GM19239 (cell line): ENCODE data around the gene C4BPA.
A peak's percentile ranks its signal among the peaks of the same experiment; 100 is the strongest.

Experiments used
- DNase-seq: peaks from one replicate; pipeline ENCODE4 v3.0.0; 2011; ENCODE audit warnings: low spot score; ENCODE audit not compliant: insufficient read length
- FAIRE-seq: peaks from 2 replicates; lab custom pipeline; 2011; peaks lifted over from hg19 to GRCh38; lab: Jason Lieb, UNC

C4BPA gene

GRCh38 chr1:207076181-207076955 is 27.7 kb upstream of the C4BPA start:
- DNase-seq: no peak
- FAIRE-seq: no peak

- DNase-seq (no peak), FAIRE-seq (no peak)
Measured at GRCh38 chr1:207077012-207077411, 27.0 kb upstream of the C4BPA start.

GRCh38 chr1:207077470-207078377 is 26.3 kb upstream of the C4BPA start:
- peak; percentile 46 for DNase-seq
- peak; percentile 91 for FAIRE-seq

GRCh38 chr1:207078578-207079132 is 25.4 kb upstream of the C4BPA start:
- FAIRE-seq: no peak
- no peak for DNase-seq

DNA sequence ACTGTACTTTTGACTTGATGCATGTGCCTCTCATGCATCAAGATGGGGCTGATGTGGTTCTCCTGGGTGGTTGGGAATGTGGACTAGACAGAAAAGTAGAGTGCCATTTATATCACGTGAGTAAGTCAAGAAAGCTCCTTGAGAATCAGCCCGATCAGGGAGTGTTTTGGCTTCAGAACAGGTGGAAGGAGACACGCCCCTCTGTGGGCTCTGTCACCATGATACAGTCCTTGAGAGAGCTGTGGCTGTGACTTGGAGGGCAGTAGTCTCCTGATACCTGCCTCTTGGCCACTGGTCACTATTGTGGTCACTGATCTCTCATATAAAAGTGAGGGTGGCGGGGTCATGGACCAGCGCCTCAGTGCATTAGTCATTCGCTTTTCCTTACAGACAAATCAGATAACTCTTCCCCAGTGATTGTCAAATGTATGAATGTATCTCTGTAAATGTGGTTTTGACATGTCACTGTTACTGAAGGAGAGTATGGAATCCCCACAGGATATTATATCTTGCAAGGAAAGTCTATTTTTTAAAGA is 24.3 kb upstream of the C4BPA start:
- FAIRE-seq (no peak), DNase-seq (no peak)

- no peak for DNase-seq
- no peak for FAIRE-seq
Measured at GRCh38 chr1:207081088-207081487, 22.9 kb upstream of the C4BPA start.

- DNase-seq (no peak), FAIRE-seq (no peak)
Measured at GRCh38 chr1:207081806-207082205, 22.2 kb upstream of the C4BPA start.

DNA sequence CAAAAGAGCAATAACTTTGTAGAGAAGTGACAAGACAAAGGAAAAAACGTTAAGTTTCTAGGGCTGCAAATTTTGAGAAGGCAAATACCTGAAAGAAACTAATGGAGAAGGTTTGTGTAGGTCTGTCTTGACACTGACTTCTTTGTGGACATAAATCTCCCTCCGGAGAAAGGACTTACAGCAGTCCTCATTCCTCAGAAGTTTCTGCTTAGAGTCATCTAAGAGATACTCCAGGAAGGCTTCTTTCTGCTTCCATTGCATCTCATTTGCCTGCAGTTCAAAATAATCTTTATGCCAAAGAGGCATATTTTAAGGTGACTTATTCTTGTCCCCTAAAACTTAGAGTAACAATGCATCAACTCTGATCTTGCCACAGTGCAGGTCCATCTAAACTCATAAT is 19.8 kb upstream of the C4BPA start:
- DNase-seq (no peak), FAIRE-seq (no peak)

DNA sequence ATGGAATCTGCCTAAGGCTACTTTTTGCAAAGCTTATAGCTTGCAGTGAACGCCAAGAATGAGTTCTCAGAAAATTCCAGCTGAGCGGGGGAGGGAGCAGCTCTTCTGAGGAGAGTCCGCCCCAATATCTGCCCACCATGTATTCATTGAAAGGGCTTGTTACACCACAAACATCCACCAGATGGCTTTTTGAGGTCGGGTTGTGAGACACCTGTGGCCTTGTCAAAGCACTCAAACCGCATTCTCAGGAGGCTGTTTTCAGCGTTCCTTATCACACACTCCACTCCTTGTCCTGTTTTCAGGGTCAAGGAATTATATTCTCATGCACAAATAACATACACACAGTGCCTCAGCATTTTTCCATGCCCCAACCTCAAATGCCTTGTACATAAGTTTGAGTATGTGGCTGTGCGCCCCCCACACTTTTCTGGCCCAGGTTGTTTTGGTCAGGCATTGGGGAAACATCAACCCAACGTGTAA is 19.3 kb upstream of the C4BPA start:
- peak; percentile 46 for DNase-seq
- peak; percentile 96 for FAIRE-seq

- DNase-seq (no peak), FAIRE-seq (no peak)
Measured at GRCh38 chr1:207085887-207086286, 18.1 kb upstream of the C4BPA start.

DNA sequence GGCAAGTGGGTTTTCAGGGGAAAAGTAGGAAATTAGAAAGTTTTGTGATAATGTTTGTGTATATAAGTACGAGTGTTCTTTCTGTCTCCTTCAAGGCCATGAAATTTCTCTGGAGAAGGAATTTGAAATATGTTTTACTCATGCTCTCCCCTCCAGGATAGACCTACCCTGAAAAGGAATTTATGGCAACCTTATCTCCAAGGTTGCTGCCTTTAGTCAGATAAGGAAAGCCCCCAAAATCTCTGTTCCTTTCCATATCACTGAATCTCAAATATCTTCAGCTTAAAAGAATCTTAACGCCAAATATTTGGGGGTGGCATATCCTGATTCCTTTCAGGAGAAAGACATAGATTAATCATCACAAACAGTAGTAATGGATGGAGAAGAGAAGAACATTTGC is 15.9 kb upstream of the C4BPA start:
- FAIRE-seq (no peak), DNase-seq (no peak)

DNA sequence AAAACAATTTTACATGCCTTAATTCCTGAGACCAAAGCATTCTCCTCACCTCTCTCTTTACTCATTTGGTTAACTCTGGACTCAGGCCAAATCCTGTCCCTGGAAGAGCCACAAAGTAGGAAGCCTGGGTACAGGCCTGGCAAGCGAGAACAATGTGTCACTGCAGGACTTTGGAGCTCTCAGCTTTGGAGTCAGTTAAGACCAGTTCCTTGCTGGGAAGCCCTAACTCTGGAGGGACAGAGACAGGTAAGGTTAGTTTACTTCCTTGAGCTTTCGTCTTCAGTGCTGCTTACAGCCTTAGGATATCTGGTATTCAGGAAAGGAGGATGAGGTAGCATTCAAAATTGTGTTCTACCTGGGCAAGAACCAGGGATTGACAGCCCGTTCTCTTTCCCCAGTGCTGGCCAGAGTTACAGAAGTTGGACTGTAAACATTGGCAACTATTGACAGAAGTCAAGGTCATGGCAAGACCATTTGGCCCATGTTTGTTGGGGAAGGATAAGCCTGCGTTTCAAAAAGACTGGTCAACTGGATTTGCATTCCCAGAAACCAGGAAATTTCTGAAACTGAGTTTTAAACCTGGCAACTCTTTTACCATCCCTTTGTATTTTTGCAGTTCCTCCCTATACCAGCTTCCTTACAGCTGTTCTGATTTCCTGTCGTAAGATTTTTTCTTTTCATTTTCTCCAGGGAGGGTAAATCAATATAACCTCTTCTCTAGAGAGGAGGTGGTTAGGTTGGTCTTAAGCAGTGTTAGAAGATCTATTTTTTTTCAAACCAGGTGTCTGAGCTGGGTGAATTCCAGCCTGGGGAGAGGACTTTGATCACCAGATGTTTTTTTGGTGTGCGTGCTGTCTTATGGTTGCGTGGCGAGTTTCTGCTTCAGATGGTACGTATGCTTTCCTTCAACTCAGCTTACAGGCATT is 15.1 kb upstream of the C4BPA start, which contains the start of gene C4BPB:
Gene C4BPB (plus strand): TSS at position 160 of the 926 bp plus-strand sequence. CDS start 672 bp downstream, at position 832.
- DNase-seq (no peak), FAIRE-seq (peak; percentile 66)

DNA sequence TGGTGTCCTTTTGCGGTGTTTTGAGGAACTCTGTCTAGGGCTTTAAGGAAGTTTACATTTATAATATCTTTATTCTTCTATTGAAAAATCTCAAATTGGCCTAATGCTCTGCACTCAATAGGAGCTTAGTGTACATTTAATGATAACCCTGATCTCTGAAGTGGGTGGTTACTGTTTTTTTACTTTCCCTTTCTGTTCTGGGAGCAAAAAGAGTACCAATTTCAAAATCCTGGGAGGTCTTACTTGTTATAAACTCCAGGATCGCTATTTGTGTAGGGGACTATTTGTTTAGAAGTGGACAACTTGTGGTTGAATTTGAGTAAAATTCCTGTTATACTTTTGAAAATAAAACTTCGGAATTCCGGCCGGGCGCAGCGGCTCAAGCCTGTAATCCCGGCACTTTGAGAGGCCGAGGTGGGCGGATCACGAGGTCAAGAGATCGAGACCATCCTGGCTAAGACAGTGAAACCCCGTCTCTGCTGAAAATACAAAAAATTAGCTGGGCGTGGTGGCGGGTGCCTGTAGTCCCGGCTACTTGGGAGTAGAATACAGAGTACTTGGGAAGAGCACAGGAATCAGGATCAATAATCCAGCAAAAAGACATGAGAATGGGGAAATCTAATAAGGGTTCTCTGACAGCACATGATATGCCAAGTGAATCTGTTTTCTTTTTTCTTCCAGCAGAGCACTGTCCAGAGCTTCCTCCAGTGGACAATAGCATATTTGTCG is 14.2 kb upstream of the C4BPA start:
- FAIRE-seq: no peak
- DNase-seq: no peak

DNA sequence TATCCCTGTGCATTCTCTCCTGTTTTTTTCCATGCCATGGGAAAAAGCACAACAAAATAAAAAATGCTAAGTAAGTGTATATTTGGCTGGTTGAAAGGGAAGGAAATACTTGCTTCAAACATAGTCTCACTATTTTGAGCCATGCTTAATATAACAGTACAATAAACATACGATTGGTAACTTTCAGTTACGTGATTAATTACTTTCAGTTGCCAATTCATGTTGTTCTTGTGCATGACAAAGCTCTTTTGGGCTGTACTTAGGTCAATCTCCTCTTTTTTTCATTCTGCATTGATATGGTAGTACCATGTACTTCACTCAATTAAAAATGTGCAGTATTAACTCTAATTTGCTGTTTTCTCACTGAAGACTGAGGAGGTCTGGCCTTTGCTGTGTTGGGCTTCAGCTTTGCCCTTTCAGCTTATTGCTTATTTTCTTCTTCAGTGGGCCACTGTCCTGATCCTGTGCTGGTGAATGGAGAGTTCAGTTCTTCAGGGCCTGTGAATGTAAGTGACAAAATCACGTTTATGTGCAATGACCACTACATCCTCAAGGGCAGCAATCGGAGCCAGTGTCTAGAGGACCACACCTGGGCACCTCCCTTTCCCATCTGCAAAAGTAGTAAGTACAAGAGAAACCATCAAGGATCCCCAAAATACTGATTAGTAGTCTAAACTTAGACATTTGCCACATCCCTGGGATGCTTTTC is 12.7 kb upstream of the C4BPA start:
- peak; percentile 55 for FAIRE-seq
- DNase-seq: no peak

GRCh38 chr1:207093944-207094343 is 10.1 kb upstream of the C4BPA start:
- DNase-seq: no peak
- FAIRE-seq: no peak

GRCh38 chr1:207097871-207098324 is 6.1 kb upstream of the C4BPA start:
- peak; percentile 68 for FAIRE-seq
- no peak for DNase-seq

DNA sequence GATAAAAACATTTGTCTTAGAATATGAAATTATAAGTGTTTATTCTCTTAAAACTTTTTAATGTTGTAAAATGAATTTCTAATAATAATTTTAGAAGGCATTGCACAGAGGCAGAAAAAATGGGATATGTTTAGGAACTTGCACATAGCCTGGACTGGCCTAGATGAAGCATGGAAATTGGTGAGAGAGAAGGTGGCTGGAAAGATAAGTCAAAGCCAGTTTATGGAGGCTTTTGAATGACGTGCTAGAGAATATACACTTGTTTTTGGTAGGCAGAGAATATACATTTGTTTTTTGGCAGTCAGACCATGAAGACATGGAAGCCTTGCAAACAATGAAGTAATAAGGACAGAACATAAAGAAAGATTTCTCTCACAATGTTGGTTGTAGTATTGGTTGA is 2.3 kb upstream of the C4BPA start:
- FAIRE-seq: no peak
- DNase-seq: no peak

DNA sequence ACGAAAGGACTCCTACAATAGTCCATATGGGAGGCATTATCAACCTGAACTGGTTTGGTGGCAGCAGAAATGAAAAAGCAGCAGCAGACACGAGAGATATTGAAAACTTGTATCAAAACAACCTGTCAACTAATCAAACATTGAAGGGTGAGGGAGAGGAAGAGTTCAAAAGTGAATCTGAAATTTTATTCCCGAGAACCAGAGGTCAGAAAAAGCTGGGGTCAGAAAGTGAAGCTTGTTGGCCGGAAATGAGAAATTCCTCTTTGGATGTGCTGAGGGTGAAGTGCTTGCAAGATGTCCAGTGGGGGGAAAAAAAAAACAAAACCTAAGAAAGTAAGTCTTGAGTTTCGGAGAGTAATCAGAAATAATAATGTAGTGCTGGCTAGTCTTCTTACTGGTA is 1.9 kb upstream of the C4BPA start:
- FAIRE-seq: no peak
- no peak for DNase-seq
